Measurements from ENCODE around the gene PDE6H.

GRCh38 chr12:15014708-15015107, 41.9 kb downstream of the PDE6H start:
- TF ChIP-seq CTCF (IDR thresholded peaks at IDR 0.05) (peak; percentile 11; the same call in 1 of the 2 replicates), SMC3 (IDR thresholded peaks at IDR 0.05; ENCODE audit: low read depth, low read length) (no peak), GATA2 (CRISPR knock-in tag; IDR thresholded peaks at IDR 0.05) (no peak), ZBTB33 (IDR thresholded peaks at IDR 0.05; ENCODE audit: borderline replicate concordance, low read depth) (no peak), POLR2AphosphoS5 (IDR thresholded peaks at IDR 0.05; ENCODE audit: low read depth, low read length) (no peak), EP300 (IDR thresholded peaks at IDR 0.05; ENCODE audit: borderline replicate concordance in 1 of 2, low read depth in 1 of 2, low read length in 1 of 2) (no peak), MAX (IDR thresholded peaks at IDR 0.05; ENCODE audit: low read depth) (no peak), TEAD4 (IDR thresholded peaks at IDR 0.05; ENCODE audit: borderline replicate concordance, insufficient read depth) (no peak), MXI1 (IDR thresholded peaks at IDR 0.05; ENCODE audit: low read depth, low read length) (no peak)

All from SK-N-SH (cell line).